ENCODE results near the gene ZIC5.

DNA sequence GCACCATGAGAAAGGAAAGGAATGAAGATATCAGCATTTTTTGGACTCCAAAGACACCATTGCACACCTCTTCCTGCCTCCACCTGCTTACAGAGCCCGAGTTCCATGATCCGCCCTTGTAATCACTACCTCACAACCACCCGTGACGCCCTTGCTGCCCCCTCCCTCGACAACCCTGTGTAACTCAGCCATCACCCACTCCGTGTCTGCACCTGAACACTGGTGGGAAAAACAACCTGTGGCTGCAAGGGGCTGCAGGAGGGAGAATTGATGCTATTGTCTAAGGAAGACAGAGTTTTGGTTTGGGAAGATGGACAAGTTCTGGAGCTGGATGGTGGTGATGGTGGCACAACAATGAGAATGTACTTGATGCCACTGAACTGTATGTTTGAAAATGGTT lies 27.0 kb downstream of the ZIC5 start:
- TF ChIP-seq, protein P1, sequence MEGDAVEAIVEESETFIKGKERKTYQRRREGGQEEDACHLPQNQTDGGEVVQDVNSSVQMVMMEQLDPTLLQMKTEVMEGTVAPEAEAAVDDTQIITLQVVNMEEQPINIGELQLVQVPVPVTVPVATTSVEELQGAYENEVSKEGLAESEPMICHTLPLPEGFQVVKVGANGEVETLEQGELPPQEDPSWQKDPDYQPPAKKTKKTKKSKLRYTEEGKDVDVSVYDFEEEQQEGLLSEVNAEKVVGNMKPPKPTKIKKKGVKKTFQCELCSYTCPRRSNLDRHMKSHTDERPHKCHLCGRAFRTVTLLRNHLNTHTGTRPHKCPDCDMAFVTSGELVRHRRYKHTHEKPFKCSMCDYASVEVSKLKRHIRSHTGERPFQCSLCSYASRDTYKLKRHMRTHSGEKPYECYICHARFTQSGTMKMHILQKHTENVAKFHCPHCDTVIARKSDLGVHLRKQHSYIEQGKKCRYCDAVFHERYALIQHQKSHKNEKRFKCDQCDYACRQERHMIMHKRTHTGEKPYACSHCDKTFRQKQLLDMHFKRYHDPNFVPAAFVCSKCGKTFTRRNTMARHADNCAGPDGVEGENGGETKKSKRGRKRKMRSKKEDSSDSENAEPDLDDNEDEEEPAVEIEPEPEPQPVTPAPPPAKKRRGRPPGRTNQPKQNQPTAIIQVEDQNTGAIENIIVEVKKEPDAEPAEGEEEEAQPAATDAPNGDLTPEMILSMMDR (IDR thresholded peaks at IDR 0.05) = no peak
- TF ChIP-seq POLR2A (IDR thresholded peaks at IDR 0.05) = no peak
